ENCODE results near the gene PTPRN2.

PTPRN2 gene

DNA sequence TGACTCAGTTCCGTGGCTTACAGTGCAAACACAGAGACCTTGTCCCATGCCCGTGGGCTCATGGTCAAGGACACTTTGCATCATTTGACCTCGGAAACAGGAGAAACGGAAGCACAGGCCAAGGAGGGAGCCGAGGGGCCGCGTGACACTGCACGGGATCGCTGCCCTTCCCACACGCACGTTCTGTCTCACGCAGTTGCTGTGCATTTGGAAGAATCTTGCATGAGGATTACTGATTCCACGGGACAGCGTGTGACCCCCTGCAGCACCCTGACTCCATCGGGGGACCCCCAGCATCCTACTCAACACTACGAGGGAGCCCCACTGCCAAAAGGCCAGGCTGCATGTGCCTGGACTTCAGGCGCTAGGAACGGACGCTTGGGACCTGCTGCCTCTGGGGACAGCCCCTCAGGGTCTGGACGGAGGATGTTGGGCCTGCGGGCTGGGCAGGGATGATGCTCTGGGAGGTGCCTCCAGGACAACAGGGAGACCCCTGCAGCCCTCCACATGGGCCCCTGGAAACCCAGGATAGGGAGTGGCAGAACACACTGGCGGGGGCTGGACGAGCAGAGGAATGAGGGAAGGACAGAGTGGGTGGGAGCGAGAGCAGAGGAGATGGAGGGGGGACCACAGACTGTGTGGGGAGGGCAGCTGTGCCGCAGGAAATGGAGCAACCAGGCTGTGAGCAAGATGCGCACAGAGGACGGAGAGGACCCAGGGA lies 1028.6 kb downstream of the PTPRN2 start:
- DNase-seq: no peak

DNA sequence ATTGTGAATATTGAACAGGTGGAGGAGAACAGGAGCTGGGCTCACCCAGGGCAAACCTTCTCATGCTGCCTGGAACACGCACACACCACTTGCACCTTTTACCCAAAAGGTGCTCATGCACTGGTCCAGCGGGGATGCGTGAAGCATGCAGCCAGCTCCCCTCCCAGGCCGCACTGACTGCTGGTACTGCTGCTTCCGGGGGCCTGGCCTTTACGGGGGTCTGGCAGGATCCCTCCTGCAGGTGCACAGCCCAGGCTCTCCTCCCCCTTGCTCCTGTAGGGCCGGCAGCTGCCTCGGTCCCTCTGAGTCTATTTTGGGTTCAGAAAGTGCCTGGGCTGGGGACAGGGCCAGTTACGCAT lies 1029.1 kb downstream of the PTPRN2 start:
- no peak for DNase-seq

DNA sequence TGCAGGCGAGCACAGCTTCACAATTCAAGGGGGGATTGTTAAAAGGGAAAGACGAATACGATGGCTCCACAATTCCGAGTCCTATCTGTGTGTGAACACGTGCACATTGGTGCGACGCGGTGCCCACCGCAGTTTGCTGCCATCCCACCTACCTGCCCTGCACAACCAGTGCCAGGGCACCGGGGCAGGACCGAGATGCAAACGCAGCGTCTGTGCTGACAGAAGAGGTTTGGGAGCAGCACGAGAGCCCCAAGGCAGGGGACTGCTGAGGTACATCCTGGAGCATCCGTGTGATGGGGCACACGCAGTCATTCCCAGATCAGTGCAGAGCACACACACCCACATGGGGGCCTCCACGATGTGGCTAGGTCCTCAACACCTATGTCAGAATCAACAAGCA lies 1029.6 kb downstream of the PTPRN2 start:
- no peak for DNase-seq

- DNase-seq: no peak
Observed at GRCh38 chr7:157557263-157557662, 1030.4 kb downstream of the PTPRN2 start.

- no peak for DNase-seq
Observed at GRCh38 chr7:157556642-157556944, 1031.0 kb downstream of the PTPRN2 start.

GRCh38 chr7:157555944-157556641 lies 1031.5 kb downstream of the PTPRN2 start:
- no peak for DNase-seq

DNA sequence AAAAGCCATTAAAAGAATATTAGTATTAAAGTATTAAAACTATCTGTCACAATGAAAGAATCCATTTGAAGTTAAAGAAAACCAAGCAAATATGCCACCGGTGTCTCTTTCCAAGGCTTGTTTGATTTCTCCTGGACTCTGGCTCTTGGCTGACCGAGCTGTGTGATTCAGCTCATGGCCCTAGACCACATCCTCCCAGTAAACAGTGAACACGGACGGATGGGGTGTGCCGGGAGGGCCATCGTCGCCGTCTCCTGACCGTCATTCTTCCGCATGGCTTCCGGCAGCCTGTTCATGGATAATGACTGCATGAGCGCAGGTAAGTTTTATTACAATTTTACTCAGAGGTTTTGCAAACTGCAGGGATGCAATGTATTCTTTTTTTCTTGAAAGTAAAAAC lies 1032.3 kb downstream of the PTPRN2 start:
- no peak for DNase-seq

DNA sequence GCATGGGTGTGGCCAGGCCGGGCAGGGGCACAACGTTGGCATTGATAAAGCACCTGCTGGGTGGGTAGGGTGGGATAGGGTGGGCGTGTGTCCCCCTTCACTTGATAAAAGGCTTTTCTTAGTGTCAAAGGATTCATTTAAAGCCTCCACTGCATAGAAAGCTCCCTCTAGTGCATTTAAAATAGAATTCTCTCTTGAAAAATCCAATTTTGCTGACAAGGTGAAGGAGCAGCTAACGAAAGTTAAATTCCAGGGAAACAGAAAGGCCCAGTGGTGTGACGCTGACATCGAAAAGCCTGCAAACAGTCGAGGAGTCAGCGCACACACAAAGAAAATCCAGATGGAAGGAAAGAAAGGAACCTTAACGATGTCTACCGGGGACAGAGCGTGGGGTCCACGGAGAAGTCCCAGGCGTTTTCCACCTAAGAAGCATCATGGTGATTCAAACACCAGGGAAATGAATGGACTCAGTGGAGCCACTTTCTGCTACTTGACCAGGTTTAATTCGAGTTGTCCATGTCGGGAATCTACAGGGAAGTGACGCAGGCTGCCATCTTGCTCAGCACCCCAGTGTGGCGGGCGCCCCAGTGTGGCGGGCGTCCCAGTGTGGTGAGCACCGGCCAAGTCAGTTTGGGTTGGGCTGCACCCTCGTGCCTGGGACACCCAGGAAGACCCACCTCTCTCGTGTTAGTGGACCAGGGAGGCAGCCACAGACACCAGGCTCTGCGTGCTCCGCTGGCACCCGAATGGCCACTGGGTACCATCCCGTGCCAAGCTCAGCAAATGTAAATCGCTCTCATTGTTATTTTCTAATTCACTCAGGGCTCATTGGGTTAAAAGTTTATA lies 1033.0 kb downstream of the PTPRN2 start:
- DNase-seq: no peak

DNA sequence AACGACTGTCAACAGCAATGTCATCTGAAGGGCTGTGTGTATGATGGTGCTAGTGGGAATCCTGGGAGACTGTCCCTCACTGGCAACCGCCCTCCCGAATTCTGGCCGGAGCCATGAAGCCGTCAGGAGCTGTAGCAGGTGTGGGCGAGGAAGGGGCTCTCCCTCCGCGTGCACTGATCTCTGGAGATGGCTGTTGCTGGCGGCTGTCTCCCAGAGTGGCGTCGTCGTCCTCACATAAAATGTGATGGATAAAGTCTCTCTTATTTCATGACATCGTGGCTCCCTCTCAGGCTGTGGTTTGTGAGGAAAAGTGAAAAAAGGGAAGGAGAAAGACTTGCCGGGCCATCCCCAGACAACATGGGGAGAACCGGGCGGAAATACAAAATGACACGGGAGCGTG lies 1034.4 kb downstream of the PTPRN2 start:
- DNase-seq: no peak

DNA sequence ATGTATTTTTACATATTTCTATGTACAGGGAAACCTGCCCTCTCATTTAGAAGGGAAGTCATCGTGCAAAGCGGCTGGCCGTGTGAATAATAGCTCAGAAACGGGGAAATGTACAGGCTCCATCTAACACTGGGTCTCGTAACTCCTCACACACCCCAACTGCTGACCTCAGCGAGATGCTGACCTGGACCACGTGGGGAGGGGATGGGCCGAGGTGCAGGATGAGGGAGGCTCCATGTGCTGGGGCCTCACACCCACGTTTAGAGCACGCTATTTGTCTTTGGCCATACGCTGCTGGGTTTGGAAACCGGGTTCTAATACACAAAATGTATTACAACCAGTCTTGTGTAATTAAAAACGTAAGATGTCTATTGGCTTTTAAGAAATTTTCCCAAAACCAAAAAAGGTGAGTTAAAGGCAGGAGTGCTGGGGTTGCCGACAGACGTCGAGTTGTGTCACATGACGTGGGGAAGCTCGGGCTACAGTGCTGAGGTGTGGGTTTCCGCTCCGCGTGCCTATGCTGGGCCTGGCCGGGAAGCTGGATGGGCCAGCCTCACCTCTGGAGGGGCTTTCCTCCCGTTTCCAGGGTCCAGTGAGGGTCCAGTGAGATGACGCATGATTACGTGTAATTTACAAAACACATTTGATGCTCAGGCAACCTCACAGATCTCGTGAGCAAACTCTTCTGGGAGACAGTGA lies 1035.2 kb downstream of the PTPRN2 start:
- DNase-seq: no peak

DNA sequence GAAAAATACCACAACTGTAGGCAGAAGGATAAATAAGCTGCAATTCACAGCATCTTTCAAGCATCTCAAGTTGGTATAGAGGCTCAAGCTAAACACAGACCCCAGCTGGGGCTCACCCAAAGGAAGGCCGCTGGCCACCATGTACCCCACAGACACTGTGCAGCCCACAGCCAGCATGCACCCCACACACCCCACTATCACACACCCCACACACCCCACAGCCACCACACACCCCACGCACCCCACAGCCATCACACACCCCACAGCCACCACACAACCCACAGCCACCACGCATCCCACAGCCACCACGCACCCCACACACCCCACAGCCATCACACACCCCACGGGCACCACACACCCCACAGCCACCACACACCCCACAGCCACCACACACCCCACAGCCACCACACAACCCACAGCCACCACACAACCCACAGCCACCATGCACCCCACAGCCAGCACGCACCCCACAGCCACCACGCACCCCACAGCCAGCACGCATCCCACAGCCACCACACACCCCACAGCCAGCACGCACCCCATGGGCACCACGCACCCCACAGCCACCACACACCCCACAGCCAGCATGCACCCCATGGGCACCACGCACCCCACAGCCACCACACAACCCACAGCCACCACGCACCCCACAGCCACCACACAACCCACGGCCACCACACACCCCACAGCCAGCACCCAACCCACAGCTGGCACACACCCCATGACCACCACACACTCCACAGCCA lies 1036.1 kb downstream of the PTPRN2 start:
- no peak for DNase-seq

DNA sequence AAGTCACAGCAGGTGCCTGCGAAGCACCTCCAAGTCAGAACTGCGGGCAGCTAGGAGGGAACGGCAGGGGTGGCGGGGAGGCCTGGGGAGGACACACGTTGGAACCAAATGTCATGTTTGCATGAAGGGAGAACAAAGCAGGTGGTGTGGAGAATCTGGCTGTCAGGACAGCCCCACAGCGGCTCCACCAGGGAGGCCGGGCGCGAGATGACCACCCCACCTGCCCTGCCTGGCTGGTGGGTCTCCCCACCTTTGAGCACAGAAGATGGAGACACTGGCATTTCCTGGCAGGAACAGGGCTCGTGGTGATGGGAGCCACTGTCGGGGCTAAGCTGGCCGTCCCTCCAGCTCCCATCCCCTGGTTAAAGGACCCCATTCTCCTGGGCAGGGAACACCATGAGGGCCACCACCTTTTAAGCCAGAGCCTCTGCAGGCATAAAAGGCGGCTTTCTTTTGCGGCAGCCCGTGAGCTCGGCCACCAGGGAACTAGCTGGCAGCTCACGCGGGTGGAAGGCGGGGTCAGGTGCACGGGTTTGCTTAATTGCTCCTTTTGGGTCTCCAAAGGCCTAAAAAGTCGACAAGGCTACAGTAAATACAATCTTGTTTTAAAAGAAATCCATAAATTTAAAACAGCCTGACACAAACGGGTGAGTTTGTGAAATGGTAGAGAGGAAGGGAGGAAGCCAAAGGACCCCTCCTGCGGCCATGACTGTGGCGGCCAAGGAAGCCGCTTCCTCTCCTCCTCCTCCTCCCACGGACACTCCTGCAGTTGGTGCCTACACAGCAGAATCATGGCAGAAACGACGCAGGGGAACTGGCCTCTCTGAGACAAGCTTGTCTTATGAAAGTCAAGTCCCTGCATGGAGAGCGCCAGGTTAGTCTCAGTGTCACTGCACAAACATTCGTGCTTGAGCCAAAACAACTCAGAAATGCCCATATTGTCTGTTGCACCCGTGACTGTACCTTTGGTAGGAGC lies 1037.0 kb downstream of the PTPRN2 start:
- DNase-seq: no peak

GRCh38 chr7:157549612-157550299 lies 1037.9 kb downstream of the PTPRN2 start:
- DNase-seq: no peak

DNA sequence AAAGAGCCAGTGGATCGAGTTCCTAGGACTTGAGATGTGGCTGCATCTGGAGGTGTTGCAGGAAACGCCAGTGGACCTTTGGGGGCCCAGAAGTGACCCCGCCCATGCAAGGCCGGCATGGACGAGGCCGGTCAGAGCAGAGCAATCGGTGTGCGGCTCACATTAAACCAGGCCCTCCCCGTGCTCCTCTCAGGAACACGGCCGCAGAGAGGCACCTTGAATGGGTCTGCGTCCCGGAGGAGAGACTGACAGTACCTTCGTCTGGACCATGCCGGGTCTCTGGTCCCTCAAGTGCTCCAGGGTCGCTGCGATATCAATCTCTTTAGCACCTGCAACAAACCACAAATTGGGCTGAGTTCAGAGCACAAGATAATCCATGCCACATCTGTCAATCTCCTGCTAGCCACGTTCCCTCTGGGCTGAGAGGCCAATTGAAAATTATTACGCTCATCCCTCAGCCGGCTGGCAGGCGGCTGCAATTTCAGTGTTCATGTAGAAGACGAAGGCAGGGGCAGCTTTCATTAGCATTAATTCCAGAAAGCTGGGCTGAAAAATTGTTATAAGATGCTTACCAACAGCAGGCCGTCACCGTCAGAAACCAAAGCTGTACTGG lies 1038.8 kb downstream of the PTPRN2 start:
- DNase-seq: no peak

- DNase-seq: no peak
Observed at GRCh38 chr7:157547611-157548010, 1040.0 kb downstream of the PTPRN2 start.

GRCh38 chr7:157547102-157547501 lies 1040.5 kb downstream of the PTPRN2 start:
- no peak for DNase-seq

DNA sequence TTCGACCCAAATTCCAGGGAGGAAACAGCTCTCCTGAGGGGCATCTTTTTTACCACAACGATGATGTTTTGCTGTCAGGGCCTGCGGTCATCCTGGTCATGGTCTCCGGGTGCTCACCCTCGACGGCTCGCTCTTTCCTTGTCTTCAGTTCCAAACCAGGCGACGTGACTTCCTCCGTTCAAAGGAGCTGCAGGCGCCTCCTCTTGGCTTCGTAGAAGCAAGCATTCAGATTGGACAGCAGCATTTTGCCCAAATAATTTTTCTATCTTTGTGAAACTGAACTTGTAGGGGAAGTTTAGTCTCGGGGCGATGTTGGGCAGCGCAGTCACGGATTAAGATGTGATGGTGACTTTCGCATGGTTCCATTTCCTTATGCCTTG lies 1042.0 kb downstream of the PTPRN2 start:
- DNase-seq: no peak

GRCh38 chr7:157544980-157545680 lies 1042.5 kb downstream of the PTPRN2 start:
- no peak for DNase-seq

DNA sequence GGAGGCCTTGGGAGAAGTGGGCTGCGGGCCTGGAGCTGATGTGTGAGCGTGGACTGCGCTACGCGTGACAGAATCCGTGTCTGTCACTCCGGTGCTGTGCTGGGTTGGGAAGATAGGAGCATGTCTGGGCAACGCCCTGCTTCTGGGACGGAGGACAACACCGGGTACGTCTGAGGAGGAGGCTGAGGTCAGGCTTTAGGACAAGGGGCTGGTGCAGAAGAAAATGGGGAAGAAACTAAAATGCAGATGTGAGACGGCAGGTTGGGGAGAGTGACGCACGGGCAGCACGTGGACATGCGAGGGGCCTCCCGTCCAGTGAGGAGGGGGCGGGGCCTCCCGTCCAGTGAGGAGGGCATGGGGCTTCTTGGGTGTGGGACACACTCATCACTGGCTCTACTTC lies 1043.4 kb downstream of the PTPRN2 start:
- no peak for DNase-seq

GRCh38 chr7:157543791-157544190 lies 1043.8 kb downstream of the PTPRN2 start:
- no peak for DNase-seq
